Neuronal stem cell (in vitro differentiated cells): ENCODE results near the gene PPP1CA.

Experiments used
- DNase-seq: peaks from one replicate; pipeline ENCODE4 v3.0.0-alpha.2; 2013; ENCODE audit warnings: low spot score
- H2AFZ ChIP-seq: one replicate; pipeline ENCODE4 v1.6.1; 2013; ENCODE audit warnings: mild to moderate bottlenecking, low read length, inconsistent platforms
- H2AK5ac ChIP-seq: 2 replicates; pipeline ENCODE4 v1.6.1; 2013; ENCODE audit warnings: low read depth, mild to moderate bottlenecking, inconsistent platforms, low read length, moderate library complexity, mixed read lengths
- H2BK120ac ChIP-seq: 2 replicates; pipeline ENCODE4 v1.6.1; 2013; ENCODE audit warnings: low read depth, mild to moderate bottlenecking, inconsistent platforms, low read length, moderate library complexity, mixed read lengths
- H2BK12ac ChIP-seq: one replicate; pipeline ENCODE4 v1.6.1; 2013; ENCODE audit warnings: low read length, inconsistent platforms
- H2BK15ac ChIP-seq: 2 replicates; pipeline ENCODE4 v1.6.1; 2013; ENCODE audit warnings: mild to moderate bottlenecking, low read length, inconsistent platforms, mixed read lengths
- H2BK5ac ChIP-seq: one replicate; pipeline ENCODE4 v1.6.1; 2013; ENCODE audit warnings: inconsistent platforms, mild to moderate bottlenecking, low read length, moderate library complexity
- H3K14ac ChIP-seq: one replicate; pipeline ENCODE4 v1.6.1; 2013; ENCODE audit warnings: low read length, inconsistent platforms
- H3K18ac ChIP-seq: 2 replicates; pipeline ENCODE4 v1.6.1; 2013; ENCODE audit warnings: low read length, inconsistent platforms
- H3K23ac ChIP-seq: 2 replicates; pipeline ENCODE4 v1.6.1; 2013; ENCODE audit warnings: low read depth, mild to moderate bottlenecking, mixed read lengths, low read length, inconsistent platforms; ENCODE audit not compliant: poor library complexity
- H3K27ac ChIP-seq: replicated peaks from 3 replicates; pipeline ENCODE4 v1.5.1; 2013; ENCODE audit warnings: low read length, inconsistent platforms
- H3K27me3 ChIP-seq, 3 experiments: 2 replicates each; pipeline ENCODE4 v1.6.1; 2013; ENCODE audit warnings: low read length in 3 of 3, mild to moderate bottlenecking in 2 of 3, inconsistent platforms in 1 of 3, low read depth in 1 of 3, mixed read lengths in 1 of 3, moderate library complexity in 1 of 3; ENCODE audit not compliant: control insufficient read depth in 3 of 3, insufficient read depth in 3 of 3
- H3K36me3 ChIP-seq, 2 donors: replicated peaks in 1 of 2; 2 replicates each; pipeline ENCODE4 v1.6.1; 2013; ENCODE audit warnings: low read length in 2 of 2; ENCODE audit not compliant: control insufficient read depth in 2 of 2, insufficient read depth in 2 of 2
- H3K4ac ChIP-seq: 2 replicates; pipeline ENCODE4 v1.6.1; 2013; ENCODE audit warnings: inconsistent platforms, mild to moderate bottlenecking, low read length, moderate library complexity
- H3K4me1 ChIP-seq, 2 donors: 1 replicate in 1 of 2; 2 replicates in 1 of 2; pipeline ENCODE4 v1.6.1; 2013; ENCODE audit warnings: low read length in 2 of 2, low read depth in 1 of 2; ENCODE audit not compliant: control insufficient read depth in 2 of 2, insufficient read depth in 1 of 2
- H3K4me2 ChIP-seq: one replicate; pipeline ENCODE4 v1.6.1; 2013; ENCODE audit warnings: mild to moderate bottlenecking, low read length, inconsistent platforms; ENCODE audit not compliant: insufficient read depth, poor library complexity, severe bottlenecking
- H3K4me3 ChIP-seq, 2 donors: 2 replicates each; pipeline ENCODE4 v1.5.1; 2013; ENCODE audit warnings: low read length in 2 of 2, mild to moderate bottlenecking in 2 of 2, inconsistent platforms in 1 of 2, moderate library complexity in 1 of 2
- H3K79me1 ChIP-seq: one replicate; pipeline ENCODE4 v1.6.1; 2013; ENCODE audit warnings: low read depth, mild to moderate bottlenecking, inconsistent platforms, low read length, moderate library complexity
- H3K9ac ChIP-seq: one replicate; pipeline ENCODE4 v1.6.1; 2013; ENCODE audit warnings: mild to moderate bottlenecking, low read depth, low read length, inconsistent platforms; ENCODE audit not compliant: poor library complexity
- H3K9me3 ChIP-seq, 2 donors: replicated peaks in 1 of 2; 2 replicates each; pipeline versions ENCODE3 to v1.6.1; 2013; ENCODE audit warnings: low read length in 2 of 2, mild to moderate bottlenecking in 2 of 2, inconsistent platforms in 1 of 2, low read depth in 1 of 2, mixed read lengths in 1 of 2, moderate library complexity in 1 of 2; ENCODE audit not compliant: control insufficient read depth in 2 of 2, insufficient read depth in 1 of 2
- H4K8ac ChIP-seq: one replicate; pipeline ENCODE4 v1.6.1; 2013; ENCODE audit warnings: low read depth, mild to moderate bottlenecking, inconsistent platforms, low read length, moderate library complexity
- H4K91ac ChIP-seq: one replicate; pipeline ENCODE4 v1.6.1; 2013; ENCODE audit warnings: low read length, low read depth, mild to moderate bottlenecking, inconsistent platforms; ENCODE audit not compliant: poor library complexity
- WGBS, 2 donors: extraction: QIAGEN DNeasy Blood & Tissue Kit; methylation state at CpG; one replicate each; pipeline ENCODE4 v1.1.7; 2013; ENCODE audit warnings: missing lambda C conversion rate in 2 of 2, mixed read lengths in 1 of 2; ENCODE audit not compliant: insufficient read length in 2 of 2, insufficient replicate concordance in 1 of 2; ENCODE audit errors: extremely low coverage in 2 of 2; 5-methylcytosine and 5-hydroxymethylcytosine counted together

PPP1CA gene

GRCh38 chr11:67355023-67355793 is 46.5 kb downstream of the PPP1CA start:
- no peak for DNase-seq
- Histone ChIP-seq H3K9me3 (no peaks in the 10 kb centered on the region), H3K18ac (peak overlapping the region; percentile 34), H3K27ac (peak overlapping the region; percentile 40), H3K4me2 (no peak overlapping the region), H2BK5ac (peak overlapping the region; percentile 82), H3K36me3 (no peaks in the 10 kb centered on the region), H3K27me3 (no peaks in the 10 kb centered on the region), H3K79me1 (peaks cover 1% of the 10 kb centered on the region), H2AK5ac (peak overlapping the region; percentile 91), H2BK15ac (peak overlapping the region; percentile 79), H2BK120ac (peak overlapping the region; percentile 5), H2AFZ (no peak overlapping the region), H3K4me1 (peaks cover 22 to 26% of the 10 kb centered on the region in 2 donors), H3K4me3 (peak overlapping the region in 1 of 2 donors; percentile 7), H4K8ac (no peak overlapping the region), H3K14ac (peak overlapping the region; percentile 60), H3K9ac (peak overlapping the region; percentile 9), H3K23ac (peak overlapping the region; percentile 8), H4K91ac (peak overlapping the region; percentile 50), H2BK12ac (no peak overlapping the region), H3K4ac (no peak overlapping the region)
- no CpG with 5 or more reads among the region's 11 CpGs for WGBS, 2 donors

GRCh38 chr11:67354075-67355022 is 47.3 kb downstream of the PPP1CA start:
- no peak for DNase-seq

DNA sequence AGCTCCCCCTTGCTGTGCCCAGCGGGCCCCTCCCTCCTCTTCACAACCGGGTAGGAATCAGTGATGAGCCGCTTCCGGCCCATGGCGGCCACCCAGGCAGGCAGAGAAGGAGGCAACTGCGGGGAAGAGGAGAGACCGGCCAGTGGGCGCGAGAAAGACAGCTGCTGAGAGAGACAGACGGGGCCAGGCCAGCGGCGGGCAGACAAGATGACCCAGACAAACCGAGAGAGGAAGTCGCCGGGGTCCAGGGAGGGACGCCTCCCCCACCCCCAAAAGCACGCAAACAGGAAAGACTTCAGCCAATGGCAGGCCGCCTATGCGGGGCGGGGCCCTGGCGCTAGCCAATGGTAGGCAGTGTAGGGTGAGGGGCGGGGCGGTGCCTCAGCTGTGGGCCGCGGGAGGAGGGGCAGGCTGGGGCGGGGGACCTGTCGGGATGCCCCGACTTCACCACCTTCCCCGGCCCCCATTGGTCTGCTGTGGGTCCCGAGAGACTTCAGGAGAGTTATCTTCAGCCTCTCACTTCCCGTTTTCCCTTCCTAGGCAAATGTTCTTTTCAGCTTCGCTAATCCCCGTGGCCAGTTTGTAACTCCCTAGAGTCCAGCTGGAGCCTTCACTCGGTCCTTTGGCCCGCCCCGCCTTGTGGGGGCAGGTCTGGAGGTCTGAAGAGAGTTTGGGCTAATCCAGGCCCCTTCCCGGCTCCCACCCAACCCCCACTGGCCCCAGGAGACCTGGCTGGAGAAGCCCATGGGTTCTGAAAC is 48.2 kb downstream of the PPP1CA start, which contains the start of gene POLD4:
Gene POLD4, minus strand, starts transcription at position 230 of the 758 bp plus-strand sequence. Its CDS starts 147 bp downstream, at position 83.
- peak within 1 kb of the TSS; percentile 82 for H2BK5ac ChIP-seq
- peaks cover 1% of the 10 kb centered on the region for H3K79me1 ChIP-seq
- no peak within 1 kb of the TSS for H2AK5ac ChIP-seq
- no CpG with 5 or more reads among the region's 37 CpGs for WGBS, 2 donors
- no peak within 1 kb of the TSS for H3K4ac ChIP-seq
- H3K4me3 ChIP-seq, result peak within 1 kb of the TSS; percentile 68 to 87
- H3K9me3 ChIP-seq, result no peaks in the 10 kb centered on the region
- DNase-seq, result peak; percentile 92
- no peak within 1 kb of the TSS for H3K14ac ChIP-seq
- no peak within 1 kb of the TSS for H4K8ac ChIP-seq
- H3K4me2 ChIP-seq, result peak within 1 kb of the TSS; percentile 85
- no peak within 1 kb of the TSS for H2BK120ac ChIP-seq
- peak within 1 kb of the TSS; percentile 97 for H2AFZ ChIP-seq
- peak within 1 kb of the TSS; percentile 95 for H3K9ac ChIP-seq
- no peaks in the 10 kb centered on the region for H3K36me3 ChIP-seq
- H2BK15ac ChIP-seq, result peak within 1 kb of the TSS; percentile 57
- H4K91ac ChIP-seq, result peak within 1 kb of the TSS; percentile 22
- H3K27me3 ChIP-seq, result no peaks in the 10 kb centered on the region
- H3K27ac ChIP-seq, result peak within 1 kb of the TSS; percentile 80
- H2BK12ac ChIP-seq, result peak within 1 kb of the TSS; percentile 95
- peak within 1 kb of the TSS; percentile 75 for H3K23ac ChIP-seq
- H3K4me1 ChIP-seq, result peaks cover 22 to 26% of the 10 kb centered on the region in 2 donors
- H3K18ac ChIP-seq, result peak within 1 kb of the TSS; percentile 94

More at GRCh38 chr11:67354075-67355022, 47.3 kb downstream of the PPP1CA start:
- Histone ChIP-seq H3K27me3 (no peaks in the 10 kb centered on the region), H3K4me2 (peak overlapping the region; percentile 69), H2BK15ac (peak overlapping the region; percentile 79), H3K4me3 (peak overlapping the region; percentile 68 to 70), H4K91ac (peak overlapping the region; percentile 50), H3K79me1 (peaks cover 1% of the 10 kb centered on the region), H2AK5ac (peak overlapping the region; percentile 91), H3K14ac (peak overlapping the region; percentile 60), H3K36me3 (no peaks in the 10 kb centered on the region), H2AFZ (peak overlapping the region; percentile 97), H3K4ac (no peak overlapping the region), H3K9me3 (no peaks in the 10 kb centered on the region), H2BK5ac (peak overlapping the region; percentile 82), H3K9ac (peak overlapping the region; percentile 75), H3K18ac (peak overlapping the region; percentile 44), H3K23ac (peak overlapping the region; percentile 8), H4K8ac (no peak overlapping the region), H3K27ac (peak overlapping the region; percentile 80), H2BK120ac (peak overlapping the region; percentile 5), H3K4me1 (peaks cover 22 to 26% of the 10 kb centered on the region in 2 donors), H2BK12ac (peak overlapping the region; percentile 59)
- no CpG with 5 or more reads among the region's 8 CpGs for WGBS, 2 donors
